ENCODE data around the gene SCN5A. TPM values are rescaled to one million over a fixed set of nuclear protein-coding genes. Genes with fewer than 3 reads are reported as not detected.
A peak's percentile ranks its signal among the peaks of the same experiment; 100 is the strongest.

Gene SCN5A
- total and polyA plus RNA-seq, 2 of the 13 experiments (the other 11 are each of a cell fraction or from before 2014, with no cell fraction given): 0.22 TPM; not detected in 1

DNA sequence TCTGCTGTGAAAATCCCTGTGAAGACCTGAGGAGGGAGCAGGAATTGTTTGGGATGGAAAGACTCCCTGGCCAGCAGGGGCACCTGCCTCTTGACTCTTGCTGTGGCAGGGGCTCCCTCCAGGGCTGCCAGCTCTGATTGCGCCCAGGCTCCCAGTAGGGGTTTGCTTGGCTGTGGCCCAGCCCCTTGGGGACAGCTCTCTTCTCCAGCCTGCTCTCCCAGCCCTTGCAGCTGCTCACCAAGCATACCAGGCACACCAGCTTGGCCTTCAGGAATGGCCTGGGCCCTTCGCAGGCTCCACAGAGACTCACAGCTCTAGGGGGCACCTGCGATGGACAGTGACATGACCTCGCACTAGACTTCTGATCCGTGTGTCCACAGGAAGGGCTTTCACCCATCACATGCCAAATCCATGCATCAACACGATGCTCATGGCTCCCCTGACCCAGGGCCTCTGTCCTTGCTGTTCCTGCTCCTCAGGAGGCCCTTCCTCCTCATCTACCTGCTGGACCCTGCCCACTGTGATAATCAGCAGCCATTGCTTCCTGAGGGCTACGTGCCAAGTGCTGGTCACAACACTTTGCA is 61.8 kb downstream of the SCN5A start:
- Histone ChIP-seq H3K4me2 (ENCODE audit: low read depth, low read length) (no peak overlapping the region), H3K27me3 (ENCODE audit: control insufficient read depth in 1 of 2, insufficient read depth in 2 of 2, low read length in 2 of 2) (peaks cover 1 to 11% of the 10 kb centered on the region in 2 experiments; a peak in 2 of 5 replicates)
- CTCF ChIA-PET (ENCODE audit: low intra/inter-chr PET ratio, low total read pairs): no interaction called here

More for the DNA sequence above, 61.8 kb downstream of the SCN5A start:
- Histone ChIP-seq H2AFZ (ENCODE audit: low read length) (no peak overlapping the region), H3K9me3 (ENCODE audit: low read length) (no peaks in the 10 kb centered on the region), H4K20me1 (ENCODE audit: insufficient read depth, low read length) (no peaks in the 10 kb centered on the region), H3K4me1 (ENCODE audit: insufficient read depth, low read length) (no peaks in the 10 kb centered on the region), H3K36me3 (replicated peaks in 1 of 2; ENCODE audit: control insufficient read depth in 1 of 2, insufficient read depth in 2 of 2, low read length in 2 of 2) (no peaks in the 10 kb centered on the region), H3K79me2 (ENCODE audit: insufficient read depth, low read length) (no peaks in the 10 kb centered on the region), H3K9ac (ENCODE audit: insufficient read depth, low read depth, low read length) (no peak overlapping the region), H3K27ac (ENCODE audit: extremely low read length, insufficient read depth, low read length) (no peak overlapping the region), H3K4me3 (replicated peaks in 1 of 3; ENCODE audit: insufficient read depth in 1 of 3, low read depth in 2 of 3, low read length in 3 of 3) (no peak overlapping the region)
- in situ Hi-C loops (cut with HindIII; ENCODE audit: extremely low pct_ligation_motif_present, low pct_unique_long_range_greater_than_20kb) (no loop called here), intact Hi-C loops (cut with micrococcal nuclease; ENCODE audit: unreplicated experiment) (no loop called here)
- POLR2A ChIA-PET: no interaction called here
- 5% methylated on average over 3 of the region's 7 CpGs for WGBS (ENCODE audit: low lambda C conversion rate)
- DNase-seq (ENCODE audit: low spot score): no peak
- FAIRE-seq: no peak
- ATAC-seq: peak; percentile 24; the same call in 2 of the 3 replicates
- TF ChIP-seq MBD4 (IDR thresholded peaks at IDR 0.05; ENCODE audit: borderline replicate concordance, low read length): no peak
- no peak for TF ChIP-seq CBX2 (IDR thresholded peaks at IDR 0.05; ENCODE audit: low read depth, low read length)
- no peak for TF ChIP-seq CBX2 (CRISPR knock-in tag; IDR thresholded peaks at IDR 0.05; ENCODE audit: low read depth)
- TF ChIP-seq, protein P1, sequence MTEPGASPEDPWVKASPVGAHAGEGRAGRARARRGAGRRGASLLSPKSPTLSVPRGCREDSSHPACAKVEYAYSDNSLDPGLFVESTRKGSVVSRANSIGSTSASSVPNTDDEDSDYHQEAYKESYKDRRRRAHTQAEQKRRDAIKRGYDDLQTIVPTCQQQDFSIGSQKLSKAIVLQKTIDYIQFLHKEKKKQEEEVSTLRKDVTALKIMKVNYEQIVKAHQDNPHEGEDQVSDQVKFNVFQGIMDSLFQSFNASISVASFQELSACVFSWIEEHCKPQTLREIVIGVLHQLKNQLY (CRISPR knock-in tag; IDR thresholded peaks at IDR 0.05): no peak
- TF ChIP-seq PAX8 (CRISPR knock-in tag; IDR thresholded peaks at IDR 0.05; ENCODE audit: borderline replicate concordance): no peak
- TF ChIP-seq, protein P2, sequence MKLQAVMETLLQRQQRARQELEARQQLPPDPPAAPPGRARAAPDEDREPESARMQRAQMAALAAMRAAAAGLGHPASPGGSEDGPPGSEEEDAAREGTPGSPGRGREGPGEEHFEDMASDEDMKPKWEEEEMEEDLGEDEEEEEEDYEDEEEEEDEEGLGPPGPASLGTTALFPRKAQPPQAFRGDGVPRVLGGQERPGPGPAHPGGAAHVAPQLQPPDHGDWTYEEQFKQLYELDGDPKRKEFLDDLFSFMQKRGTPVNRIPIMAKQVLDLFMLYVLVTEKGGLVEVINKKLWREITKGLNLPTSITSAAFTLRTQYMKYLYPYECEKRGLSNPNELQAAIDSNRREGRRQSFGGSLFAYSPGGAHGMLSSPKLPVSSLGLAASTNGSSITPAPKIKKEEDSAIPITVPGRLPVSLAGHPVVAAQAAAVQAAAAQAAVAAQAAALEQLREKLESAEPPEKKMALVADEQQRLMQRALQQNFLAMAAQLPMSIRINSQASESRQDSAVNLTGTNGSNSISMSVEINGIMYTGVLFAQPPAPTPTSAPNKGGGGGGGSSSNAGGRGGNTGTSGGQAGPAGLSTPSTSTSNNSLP (IDR thresholded peaks at IDR 0.05; ENCODE audit: low read depth, low read length): no peak
- no peak for TF ChIP-seq ZSCAN30 (CRISPR knock-in tag; IDR thresholded peaks at IDR 0.05)
- TF ChIP-seq ELF3 (CRISPR knock-in tag; IDR thresholded peaks at IDR 0.05): no peak
- no peak for TF ChIP-seq ZNF136 (CRISPR knock-in tag; IDR thresholded peaks at IDR 0.05; ENCODE audit: low read depth)
- TF ChIP-seq ZKSCAN1 (IDR thresholded peaks at IDR 0.05; ENCODE audit: low read length): no peak
- TF ChIP-seq NR2F2 (IDR thresholded peaks at IDR 0.05; ENCODE audit: borderline replicate concordance, low read depth): no peak
- BruUV-seq (replicated peaks): no TSS peak
